ENCODE measurements around the gene IFNGR1.

The IFNGR1 gene

DNA sequence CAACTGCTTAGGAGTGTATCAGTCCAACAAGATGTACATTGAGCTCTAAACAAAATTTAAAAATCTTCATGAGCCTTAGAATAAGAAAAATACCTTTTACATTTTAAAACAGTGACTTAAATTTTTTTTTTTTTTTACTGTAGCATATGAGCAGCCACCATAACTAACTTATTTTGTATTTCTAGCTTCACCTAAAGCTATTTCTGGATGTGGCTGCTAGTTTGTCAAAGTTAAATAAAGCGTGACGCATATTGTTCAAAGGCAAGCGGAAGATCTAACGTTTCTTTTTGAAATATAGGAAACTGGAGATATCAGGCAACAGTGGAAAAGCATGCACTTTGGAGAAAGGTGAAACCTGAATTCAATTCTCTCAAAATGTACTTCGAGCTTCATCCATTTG lies 42.5 kb downstream of the IFNGR1 start:
- DNase-seq (ENCODE audit: low spot score) = no peak

DNA sequence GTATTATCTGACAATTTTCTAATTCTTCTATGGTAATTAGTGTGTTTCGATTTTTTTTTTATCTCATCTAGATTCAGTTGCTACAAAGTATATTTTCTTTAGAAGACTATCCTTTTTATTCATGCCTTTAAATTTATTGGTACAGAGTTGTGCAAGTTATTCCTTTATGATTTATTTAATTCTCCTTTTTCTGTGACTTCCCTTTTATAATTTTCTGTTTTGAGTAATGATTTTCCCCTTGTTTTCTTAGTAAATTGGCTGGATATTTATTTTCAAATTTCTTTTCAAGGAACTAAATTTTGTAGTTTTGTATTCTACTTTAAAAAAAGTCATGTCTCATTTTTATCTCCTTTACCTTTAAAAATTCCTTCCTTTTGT lies 43.3 kb downstream of the IFNGR1 start:
- DNase-seq (ENCODE audit: low spot score) = no peak

DNA sequence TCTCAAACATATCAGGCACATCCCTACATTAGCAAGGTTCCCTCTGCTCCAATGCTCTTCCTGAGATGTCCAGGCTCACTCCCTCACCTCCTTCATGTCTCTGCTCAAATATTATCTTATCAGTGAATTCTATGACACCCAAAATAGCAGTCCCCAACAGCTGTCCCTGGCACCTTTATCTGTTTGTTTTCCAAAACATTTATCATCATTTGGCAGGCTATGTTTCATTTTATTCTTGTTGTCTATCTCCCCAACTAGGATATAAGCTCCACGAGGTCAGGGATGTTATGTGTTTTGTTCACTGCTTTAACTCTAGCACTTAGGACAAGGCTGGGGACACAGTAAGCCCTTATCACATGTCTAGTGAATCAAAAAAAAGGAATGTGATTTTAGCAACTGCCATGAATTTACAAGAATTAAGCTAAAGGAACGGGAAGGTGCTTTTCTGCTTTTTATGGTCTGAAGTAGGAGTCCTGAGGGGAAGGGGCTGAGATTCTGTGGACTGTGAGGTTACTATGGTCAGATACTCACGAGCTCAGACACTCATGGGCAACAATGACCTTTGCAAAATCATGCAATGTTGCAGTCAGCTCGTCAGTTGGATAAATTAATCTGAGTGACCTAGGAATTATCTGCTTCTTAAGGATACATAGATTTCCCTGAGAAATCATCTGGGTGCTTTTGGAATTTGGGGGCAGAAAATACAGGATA lies 43.9 kb downstream of the IFNGR1 start:
- no peak for DNase-seq (ENCODE audit: low spot score)

DNA sequence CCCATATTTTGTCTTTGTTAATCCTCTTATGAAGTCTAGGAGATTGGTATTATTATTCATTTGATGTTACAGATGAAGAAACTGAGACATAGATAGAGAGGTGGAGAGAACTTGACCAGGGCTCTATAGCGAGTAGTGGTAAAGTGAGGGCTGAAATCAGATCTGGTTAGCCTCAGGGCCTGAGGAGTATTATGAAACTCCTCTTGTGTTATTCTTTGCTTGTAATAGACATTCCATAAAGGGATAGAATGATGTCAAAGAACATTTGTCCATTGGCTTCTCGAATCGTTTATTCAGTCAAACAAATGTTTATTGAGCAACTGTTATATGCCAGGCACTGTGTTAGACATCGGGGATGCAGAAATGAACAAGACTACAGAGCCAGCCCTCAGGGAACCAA lies 45.7 kb downstream of the IFNGR1 start, which contains the start of gene IL22RA2:
Gene IL22RA2, minus strand, starts transcription at position 144 of the 400 bp plus-strand sequence. CDS start 11,895 bp downstream, outside the sequence.
- no peak for DNase-seq (ENCODE audit: low spot score)

DNA sequence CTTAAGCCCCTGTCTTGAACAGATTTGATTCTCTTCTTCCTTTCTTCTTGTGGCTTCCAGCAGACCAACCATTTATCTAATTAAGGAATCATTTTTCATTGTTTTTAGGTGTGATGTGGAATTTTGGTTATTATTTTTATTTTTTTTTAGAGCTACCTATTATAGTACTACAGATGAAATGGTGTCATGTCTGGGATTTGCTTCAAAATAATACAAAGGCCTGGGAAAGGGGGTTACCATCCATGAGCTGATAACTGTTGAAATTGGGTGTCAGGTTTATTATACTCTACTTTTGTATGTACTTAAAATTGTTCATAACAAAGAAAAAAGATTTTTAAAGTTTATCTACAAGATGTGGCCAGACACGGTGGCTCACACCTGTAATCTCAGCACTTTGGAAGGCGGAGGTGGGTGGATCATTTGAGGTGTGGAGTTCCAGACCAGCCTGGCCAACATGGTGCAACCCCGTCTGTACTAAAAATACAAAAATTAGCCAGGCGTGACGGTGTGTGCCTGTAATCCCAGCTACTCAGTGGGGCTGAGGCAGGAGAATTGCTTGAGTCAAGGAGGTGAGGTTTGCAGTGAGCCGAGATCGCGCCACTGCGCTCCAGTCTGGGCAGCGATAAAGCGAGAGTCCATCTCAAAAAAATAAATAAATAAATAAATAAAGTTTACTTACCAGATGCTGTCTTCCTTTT lies 46.3 kb downstream of the IFNGR1 start:
- no peak for DNase-seq (ENCODE audit: low spot score)

DNA sequence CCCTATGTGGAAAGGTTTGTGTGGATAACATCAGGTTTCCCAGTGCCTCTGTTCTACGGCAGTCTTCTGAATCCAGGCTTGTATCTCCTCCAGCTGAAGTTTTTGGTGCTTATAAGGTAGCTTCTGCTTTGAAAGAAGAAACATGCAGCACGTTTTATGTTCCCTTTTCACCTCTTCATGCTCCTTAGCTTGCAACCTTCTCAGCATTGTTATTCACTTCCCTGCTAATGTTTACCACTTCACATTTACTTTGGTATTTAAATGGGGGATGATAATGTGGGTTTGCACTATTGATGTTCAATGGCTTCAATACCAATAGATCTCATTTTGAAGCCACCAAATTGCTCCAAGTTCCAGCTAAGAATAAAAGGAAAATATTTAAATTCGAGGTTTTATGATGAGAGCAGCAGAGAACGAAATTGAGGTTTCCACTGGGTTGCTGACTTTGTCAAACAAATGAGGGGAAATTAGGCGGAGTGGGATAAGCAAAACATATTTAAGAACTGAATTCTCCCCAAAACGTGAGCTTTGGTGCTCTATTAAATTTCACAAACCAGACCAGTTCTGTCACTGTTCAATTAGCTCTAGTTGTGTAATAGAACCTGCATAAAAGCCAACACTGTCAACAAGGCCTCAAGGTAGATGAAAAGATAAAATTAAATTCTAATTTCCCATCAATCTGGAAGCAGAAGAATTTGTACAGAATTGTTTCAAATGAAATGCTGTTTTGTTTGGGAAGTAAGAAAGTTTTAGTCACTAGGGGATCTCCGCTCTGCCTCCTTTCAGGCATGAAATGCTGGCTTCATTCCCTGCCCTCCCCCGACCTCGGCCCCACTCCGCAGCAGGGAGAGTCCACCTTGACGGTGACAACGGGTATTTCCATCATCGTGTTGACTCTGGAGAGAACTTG lies 47.1 kb downstream of the IFNGR1 start:
- no peak for DNase-seq (ENCODE audit: low spot score)

DNA sequence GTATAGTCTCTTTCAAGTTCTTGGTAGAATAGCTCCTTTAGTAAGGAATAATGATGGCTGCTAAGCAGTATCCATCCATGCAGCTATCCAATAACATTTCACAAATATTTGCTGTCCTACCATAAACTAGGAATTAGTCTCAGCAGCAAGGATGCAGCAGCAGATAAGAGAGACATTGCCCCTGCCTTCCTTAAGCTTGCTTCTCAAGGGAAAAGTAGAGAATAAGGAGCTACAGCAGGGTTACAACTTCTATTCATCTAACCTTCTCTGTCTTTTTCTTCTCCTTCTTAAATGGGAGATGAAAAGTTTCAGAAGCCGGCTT lies 48.2 kb downstream of the IFNGR1 start:
- DNase-seq (ENCODE audit: low spot score) = no peak

DNA sequence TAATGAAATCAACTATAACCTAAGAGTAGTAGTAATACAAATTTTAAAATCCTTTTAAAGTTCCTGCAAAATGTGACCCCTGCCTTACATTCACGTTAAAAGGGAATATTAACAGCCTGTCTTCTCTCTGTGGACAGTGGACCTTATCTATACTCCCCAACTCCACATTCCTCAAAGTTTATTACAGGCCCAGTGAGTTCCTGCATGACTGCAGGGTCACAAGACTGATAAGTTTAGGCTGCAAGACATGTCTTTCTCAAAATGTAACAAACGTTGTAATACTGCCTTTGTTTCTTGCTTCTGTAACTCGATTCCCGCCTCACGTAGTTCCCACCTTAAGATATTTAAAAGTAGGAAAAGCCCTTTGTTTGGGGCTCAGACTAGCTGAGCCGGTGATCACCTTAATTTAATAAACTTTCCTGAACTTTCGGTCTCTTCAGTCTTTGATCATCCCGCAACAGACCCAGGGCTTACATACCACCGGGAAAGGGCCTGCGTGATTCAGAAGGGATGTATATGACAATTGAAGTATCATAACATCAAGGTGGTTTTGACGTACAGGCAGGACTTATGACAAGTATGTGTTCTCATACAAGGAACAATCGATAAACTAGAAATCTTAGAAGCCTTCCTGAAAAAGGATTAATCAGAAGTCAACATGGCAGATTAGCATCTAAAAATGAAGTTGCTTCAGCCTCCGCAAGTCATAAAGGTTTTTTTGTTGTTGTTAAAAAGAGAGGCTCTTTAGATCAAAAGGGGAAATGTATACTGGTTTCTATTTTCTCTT lies 48.7 kb downstream of the IFNGR1 start:
- no peak for DNase-seq (ENCODE audit: low spot score)

DNA sequence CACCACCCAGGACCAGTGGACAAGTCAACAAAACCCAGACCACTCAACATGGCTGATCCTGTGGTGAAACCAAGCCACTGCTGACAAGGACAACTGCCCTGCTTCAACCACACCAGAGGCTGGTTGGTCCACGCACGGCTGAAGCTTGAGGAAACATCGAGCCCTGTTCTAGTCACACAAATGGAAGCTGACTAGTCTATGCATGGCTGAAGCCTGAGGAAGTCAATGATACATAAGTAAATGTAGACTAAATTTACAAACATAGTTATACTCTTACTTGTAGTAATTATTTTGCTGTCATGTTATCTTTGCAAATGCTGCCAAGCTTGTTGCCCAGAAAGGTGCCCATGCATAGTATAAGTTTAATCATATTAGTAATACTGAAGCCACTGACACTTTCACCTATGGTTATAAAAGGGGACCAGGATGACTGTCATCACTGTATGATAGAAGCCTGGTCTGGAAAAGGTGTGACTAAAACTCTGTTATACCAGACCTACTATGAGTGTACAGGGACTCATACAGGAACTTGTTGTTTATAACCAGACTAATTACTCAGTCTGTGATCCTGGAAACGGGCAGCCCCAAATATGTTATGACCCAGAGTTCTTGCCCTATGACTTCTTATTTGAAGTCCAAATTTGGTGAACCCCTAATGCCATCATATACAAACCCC lies 51.3 kb downstream of the IFNGR1 start:
- no peak for DNase-seq (ENCODE audit: low spot score)

DNA sequence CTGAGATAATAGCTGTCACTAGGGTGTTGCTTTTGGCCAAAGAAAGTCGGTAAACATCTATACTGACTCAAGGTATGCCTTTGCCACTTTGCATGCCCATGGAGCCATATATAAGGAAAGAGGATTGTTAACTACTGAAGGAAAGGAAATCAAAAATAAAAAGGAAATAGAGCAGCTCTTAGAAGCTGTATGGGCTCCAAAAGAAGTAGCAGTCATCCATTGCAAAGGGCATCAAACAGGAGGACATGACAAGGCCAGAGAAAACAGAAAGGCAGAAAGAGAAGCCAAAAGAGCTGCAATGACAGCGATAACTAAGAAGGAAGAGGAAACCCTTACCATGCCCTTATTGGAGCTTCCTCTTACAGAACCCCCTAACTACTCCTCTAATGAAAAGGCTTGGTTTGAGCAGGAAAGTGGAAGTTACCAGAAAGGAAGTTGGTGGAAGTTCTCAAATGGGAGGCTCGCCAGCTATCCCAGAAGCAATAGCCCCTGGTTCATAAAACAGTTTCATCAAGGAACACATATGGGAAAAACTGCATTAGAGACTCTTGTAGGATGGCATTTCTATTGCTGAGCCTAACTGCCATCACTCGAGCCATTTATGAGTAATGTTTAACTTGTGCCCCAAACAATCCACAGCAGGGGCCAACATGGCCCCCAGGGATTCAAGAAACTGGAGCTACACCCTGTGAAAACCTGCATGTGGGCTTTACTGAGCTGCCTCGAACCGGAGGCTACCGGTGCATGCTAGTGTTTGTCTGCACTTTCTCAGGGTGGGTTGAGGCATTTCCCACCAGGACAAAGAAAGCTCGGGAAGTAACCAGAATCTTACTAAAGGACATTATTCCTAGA lies 52.7 kb downstream of the IFNGR1 start:
- peak; percentile 27 for DNase-seq (ENCODE audit: low spot score)

DNA sequence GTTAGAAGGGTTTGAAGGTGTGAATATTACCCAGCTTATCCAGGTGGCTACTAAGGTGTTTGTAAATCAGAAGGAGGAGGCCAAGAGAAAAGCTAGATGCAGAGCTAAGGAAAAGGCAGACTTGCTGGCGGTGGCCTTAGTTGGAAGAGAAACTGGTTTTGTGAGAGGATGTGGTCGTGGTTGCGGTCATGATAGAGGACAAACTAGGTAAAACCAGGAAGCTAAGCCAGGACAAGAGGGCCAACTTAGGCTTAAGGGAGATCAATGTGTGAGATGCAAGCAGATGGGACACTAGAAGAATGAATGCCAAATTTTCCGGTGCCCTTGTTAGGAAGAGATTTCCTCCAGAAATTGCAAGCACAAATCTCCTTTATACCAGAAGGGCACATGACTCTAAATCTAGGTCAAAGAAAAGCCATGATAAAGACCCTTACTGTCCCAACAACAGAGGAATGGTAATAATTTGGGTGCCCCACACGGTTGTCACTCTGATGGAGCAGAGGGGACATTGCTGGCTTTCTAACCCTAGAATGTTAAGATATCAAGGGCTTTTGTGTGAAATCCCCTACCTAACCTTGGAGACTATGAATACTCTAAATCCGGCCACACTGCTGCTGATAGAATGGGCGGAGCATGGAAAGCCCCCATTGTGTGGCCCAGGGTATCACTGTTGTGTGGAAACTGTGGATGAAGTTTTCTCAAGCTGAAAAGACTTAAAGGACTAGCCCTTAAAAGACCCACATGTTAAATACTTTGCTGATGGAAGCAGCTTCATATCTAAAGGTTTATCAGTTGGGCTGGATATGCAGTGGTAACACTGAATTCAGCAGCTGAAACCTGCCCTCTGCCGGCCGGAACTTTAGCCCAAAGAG lies 53.6 kb downstream of the IFNGR1 start:
- DNase-seq (ENCODE audit: low spot score) = no peak

DNA sequence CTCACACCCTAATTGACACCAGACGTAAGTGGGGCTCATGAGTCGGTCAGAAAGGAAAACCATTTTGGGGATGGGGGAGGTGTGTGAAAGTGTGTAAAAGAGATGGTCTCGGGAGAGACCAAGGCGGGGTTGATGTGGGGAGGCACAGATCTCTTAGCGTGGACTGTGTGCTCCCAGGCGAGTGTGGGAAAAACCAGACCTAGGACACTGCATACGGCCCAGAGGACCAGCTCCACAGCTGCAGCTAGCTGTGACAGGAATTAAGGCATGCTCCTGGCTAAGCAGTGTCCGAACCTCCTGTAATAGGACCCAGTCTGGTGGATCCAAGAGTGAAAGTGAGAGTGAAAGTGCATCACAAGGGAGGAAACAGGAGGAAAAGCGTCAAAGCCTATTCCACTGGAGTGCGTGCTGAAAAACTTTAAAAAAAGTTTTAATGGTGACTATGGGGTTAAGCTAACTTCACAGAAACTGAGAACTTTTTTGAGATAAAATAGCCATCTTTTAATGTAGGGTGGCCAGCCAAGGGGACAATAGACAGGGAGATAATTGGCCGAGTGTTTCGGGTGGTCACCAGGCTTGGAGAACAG lies 55.4 kb downstream of the IFNGR1 start:
- DNase-seq (ENCODE audit: low spot score) = no peak

DNA sequence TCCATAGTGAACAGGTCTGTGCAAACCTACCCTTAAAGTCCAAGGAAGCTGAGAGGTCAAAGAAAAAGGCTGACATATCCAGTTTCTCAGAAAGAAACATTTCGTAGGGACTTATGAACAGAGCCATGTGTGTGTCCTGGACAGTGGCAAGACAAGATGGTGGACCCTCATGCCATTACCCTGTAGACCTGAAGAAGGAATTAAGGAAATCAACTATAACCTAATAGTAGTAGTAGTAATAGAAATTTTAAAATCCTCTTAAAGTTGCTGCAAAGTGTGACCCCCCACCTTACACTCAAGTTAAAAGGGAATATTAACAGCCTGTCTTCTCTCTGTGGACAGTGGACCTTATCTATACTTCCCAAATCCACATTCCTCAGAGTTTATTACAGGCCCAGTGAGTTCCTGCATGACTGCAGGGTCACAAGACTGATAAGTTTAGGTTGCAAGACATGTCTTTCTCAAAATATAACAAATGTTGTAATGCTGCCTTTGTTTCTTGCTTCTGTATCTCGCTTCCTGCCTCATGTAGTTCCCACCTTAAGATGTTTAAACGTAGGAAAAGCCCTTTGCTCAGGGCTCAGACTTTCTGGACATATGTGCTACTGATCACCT lies 56.4 kb downstream of the IFNGR1 start:
- no peak for DNase-seq (ENCODE audit: low spot score)

DNA sequence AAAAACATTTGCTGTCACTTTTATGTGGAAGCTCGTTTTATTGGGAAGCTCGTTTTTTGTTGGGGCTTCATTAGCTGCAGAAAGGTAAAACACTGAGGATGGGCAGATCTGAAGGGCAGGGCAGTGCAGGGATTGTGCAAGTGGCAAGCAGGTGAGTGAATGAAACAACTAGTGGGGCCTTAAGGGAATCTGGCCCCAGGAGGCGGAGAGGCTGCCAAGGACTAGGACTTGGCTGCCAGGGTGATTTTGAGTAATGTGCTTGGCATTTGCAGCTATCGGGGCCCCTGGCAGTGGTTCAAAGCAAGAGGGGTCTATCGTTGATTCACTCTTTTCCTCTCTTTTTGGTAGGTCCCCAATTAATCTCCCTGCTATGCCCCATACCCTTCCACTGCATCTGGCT lies 57.2 kb downstream of the IFNGR1 start:
- DNase-seq (ENCODE audit: low spot score) = no peak

DNA sequence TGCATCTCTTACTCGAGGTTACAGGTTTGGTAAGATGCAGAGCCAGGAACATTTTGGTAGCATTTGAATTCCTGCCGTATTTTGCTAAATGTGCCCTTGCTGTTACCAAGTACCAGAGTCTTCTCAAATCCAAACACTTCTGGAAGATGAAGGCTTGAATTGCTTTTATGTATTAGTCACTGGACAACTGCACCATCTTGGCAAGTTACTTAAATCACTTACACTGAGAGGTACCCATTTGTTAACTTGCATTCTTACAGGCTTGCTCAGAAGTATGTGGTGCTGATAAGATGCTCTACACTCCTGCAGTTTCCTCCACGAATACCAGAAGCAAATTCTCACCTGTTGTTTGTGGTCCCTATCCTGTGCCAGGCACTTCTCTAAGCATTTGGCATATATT lies 58.4 kb downstream of the IFNGR1 start:
- DNase-seq (ENCODE audit: low spot score) = no peak

DNA sequence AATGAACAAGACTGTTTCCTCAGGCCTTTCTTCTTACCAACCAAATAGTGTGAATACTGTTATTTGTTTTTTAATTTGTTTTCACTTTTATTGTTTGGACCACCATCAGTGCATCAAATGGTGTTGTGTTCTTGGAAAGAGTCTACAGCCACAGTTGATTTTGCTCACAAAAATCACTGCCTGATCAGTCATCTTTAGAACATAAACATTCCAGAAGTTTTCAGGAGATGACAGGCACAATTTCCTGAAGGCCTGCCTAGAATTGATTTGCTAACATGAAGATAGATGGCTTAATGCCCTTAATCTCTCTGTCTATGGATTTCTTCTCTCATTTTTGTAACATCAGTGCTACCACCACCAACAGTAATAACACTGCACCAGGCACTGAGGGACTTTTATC lies 59.3 kb downstream of the IFNGR1 start:
- DNase-seq (ENCODE audit: low spot score) = no peak

DNA sequence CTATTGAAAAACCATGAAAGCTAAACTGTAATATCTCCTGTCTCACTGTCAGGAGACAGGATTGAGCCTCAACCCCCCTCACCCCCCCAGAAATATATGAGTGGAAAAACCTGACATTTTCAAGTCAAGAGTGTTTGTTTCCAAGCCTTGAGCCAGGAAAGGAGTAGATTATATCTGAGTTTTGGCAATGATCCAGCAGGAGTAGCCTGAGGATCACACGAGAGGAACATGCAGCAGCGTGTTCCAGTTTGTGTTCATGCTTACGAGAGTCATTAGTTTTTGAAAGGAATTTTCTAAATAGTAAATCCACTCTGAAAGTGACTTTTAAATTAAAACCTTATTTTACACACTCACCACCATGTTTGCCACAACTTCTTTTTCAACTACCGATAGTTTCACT lies 61.6 kb downstream of the IFNGR1 start:
- no peak for DNase-seq (ENCODE audit: low spot score)

DNA sequence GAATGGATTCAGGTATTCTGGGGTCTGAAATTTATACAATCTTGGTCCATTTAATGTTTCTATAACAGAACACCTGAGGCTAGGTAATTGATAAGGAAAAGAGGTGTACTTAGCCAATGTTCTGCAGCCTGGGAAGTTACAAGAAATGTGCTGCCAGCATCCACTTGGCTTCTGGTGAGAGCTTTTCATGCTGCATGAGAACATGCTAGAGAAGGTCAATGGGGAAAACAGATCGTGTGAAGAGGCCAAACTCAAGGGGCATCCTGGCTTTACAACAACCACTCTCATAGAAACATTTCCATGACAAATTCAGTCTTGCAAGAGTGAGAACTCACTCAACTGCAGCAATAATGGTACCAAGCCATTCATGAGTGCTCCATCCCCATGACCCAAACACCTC lies 62.5 kb downstream of the IFNGR1 start:
- no peak for DNase-seq (ENCODE audit: low spot score)

DNA sequence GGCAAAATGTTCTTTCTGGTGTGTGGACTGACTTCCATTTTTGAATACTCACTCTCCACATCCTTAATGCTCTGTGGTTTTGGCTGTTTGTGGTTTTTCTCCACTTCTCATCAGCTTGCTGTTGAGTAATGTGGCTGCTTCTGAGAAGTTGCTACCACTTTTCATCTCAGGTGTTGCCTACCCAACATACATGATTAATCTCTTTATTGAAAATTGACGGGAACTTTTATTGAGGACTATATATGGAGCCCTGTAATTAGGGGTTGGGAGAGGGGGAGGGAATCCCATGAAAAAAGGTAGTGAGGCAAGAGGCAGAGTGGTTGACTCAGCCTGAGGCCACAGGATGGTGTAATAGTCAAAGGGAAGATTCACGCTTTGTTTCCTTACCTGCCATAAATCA lies 63.4 kb downstream of the IFNGR1 start:
- DNase-seq (ENCODE audit: low spot score) = peak; percentile 14

Measured in Ammon's horn (tissue), 1 donor.